GM10266 (cell line): ENCODE results near the gene CYB561D1.
A peak's percentile ranks its signal among the peaks of the same experiment; 100 is the strongest.

Experiments
- DNase-seq: peaks from one replicate; pipeline ENCODE4 v3.0.0; 2012; ENCODE audit errors: extremely low spot score
- CTCF ChIP-seq: IDR thresholded peaks from 2 replicates; pipeline ENCODE4 v1.5.1; 2012; ENCODE audit warnings: mild to moderate bottlenecking, low read depth; ENCODE audit not compliant: control insufficient read depth, insufficient read depth; ENCODE audit errors: missing control alignments

CYB561D1 gene

DNA sequence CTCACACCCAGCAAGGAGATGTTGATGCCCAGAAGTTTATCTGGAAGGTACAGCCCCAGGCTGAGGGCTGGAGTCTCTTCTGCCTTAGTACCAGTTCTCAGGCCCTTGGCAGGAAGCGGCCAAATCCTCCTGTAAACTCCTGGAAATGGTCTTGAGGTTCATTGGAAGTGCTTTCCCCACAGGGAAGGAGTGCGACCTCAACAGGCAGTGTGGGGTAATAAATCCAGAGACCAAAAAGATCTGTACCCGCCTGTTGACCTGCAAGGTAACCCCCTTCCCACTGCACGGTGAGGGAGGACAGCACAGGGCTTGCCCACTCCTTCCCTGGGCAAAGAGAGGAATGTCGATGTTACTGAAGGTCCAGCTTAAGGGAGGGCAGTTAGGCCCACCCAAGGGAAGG lies 5.7 kb upstream of the CYB561D1 start:
- TF ChIP-seq CTCF = no peak
- DNase-seq = no peak

- TF ChIP-seq CTCF = no peak
- no peak for DNase-seq
These were observed 5.2 kb upstream of the CYB561D1 start for GRCh38 chr1:109488696-109489095.

- peak; percentile 87 for TF ChIP-seq CTCF
- DNase-seq = peak; percentile 76
These were observed 3.6 kb upstream of the CYB561D1 start for GRCh38 chr1:109490029-109490933.

GRCh38 chr1:109490934-109491302 lies 3.0 kb upstream of the CYB561D1 start:
- no peak for TF ChIP-seq CTCF
- DNase-seq = no peak

DNA sequence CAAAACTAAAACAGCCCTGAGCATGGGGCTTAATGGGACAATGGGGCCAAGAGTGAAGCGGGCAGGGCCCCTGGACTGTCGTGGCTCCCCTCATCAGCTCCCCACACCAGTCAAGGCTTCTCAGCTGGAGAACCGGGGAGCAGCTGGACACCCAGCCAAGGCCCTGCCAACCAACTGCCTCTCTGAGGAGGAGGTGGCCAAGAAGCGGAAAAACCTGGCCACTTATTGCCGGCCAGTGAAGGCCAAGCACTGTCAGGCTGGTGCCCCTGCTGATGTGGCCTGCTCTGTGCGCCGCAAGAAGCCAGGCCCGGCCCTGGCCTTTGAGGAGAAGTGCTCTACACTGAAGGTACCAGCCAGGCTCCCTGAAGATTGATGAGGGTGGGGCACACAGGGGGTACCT lies 2.5 kb upstream of the CYB561D1 start:
- DNase-seq = no peak
- TF ChIP-seq CTCF = no peak

- no peak for TF ChIP-seq CTCF
- DNase-seq = no peak
These were observed 1.1 kb upstream of the CYB561D1 start for GRCh38 chr1:109492779-109493178.

DNA sequence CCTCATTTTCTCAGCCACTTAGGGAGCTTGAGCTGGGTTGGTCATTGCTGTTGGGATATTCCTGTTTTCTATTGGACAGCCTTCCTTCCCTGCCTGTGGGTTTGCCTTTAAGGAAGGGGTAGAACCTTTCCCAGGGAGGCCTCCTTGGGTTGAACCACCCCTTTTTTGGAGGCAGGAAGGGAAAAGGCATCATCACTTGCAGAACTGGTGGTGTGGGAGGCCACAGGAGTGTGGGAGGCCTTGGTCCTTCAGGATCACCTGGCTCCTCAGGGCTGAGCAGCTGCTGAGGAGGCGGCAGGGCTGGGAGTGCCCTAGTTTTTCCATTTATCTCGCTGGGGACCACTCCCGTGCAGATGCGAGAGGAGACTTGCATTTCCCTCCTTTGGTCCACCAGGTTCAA lies 667 bp upstream of the CYB561D1 start:
- no peak for DNase-seq
- no peak for TF ChIP-seq CTCF
